Measurements from ENCODE around the gene FXN.
A peak's percentile ranks its signal among the peaks of the same experiment; 100 is the strongest.

Gene FXN

GRCh38 chr9:69036309-69036708 lies 757 bp downstream of the FXN start:
- peak overlapping the region; percentile 97 for H3K4me2 ChIP-seq (ENCODE audit: low read depth, low read length, poor library complexity, severe bottlenecking)
- H3K27ac ChIP-seq (ENCODE audit: low read depth, low read length) = peak overlapping the region; percentile 63
- no peaks in the 10 kb centered on the region for H3F3A ChIP-seq (ENCODE audit: insufficient read depth)
- peak overlapping the region; percentile 86 for H2AFZ ChIP-seq (ENCODE audit: low read depth, low read length, severe bottlenecking)
- TF ChIP-seq EZH2phosphoT487 (conservative IDR thresholded peaks at IDR 0.05; ENCODE audit: low read length) = no peak
- TF ChIP-seq, protein P1, sequence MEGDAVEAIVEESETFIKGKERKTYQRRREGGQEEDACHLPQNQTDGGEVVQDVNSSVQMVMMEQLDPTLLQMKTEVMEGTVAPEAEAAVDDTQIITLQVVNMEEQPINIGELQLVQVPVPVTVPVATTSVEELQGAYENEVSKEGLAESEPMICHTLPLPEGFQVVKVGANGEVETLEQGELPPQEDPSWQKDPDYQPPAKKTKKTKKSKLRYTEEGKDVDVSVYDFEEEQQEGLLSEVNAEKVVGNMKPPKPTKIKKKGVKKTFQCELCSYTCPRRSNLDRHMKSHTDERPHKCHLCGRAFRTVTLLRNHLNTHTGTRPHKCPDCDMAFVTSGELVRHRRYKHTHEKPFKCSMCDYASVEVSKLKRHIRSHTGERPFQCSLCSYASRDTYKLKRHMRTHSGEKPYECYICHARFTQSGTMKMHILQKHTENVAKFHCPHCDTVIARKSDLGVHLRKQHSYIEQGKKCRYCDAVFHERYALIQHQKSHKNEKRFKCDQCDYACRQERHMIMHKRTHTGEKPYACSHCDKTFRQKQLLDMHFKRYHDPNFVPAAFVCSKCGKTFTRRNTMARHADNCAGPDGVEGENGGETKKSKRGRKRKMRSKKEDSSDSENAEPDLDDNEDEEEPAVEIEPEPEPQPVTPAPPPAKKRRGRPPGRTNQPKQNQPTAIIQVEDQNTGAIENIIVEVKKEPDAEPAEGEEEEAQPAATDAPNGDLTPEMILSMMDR (IDR thresholded peaks at IDR 0.05; ENCODE audit: insufficient read depth, low read length, poor library complexity, severe bottlenecking) = no peak
- H3K9me3 ChIP-seq (ENCODE audit: insufficient read depth, low read length) = no peaks in the 10 kb centered on the region
- H3K36me3 ChIP-seq (ENCODE audit: low read length) = no peaks in the 10 kb centered on the region
- H3K9me2 ChIP-seq (replicated peaks; ENCODE audit: insufficient read depth, low read length) = no peaks in the 10 kb centered on the region
- peaks cover 47% of the 10 kb centered on the region for H3K79me2 ChIP-seq (ENCODE audit: insufficient read depth, low read length)
- no peaks in the 10 kb centered on the region for H4K20me1 ChIP-seq (ENCODE audit: low read depth, low read length)
- no peaks in the 10 kb centered on the region for H3K27me3 ChIP-seq (ENCODE audit: low read length)
- peak overlapping the region; percentile 79 for H3K9ac ChIP-seq (ENCODE audit: low read length)
- peak overlapping the region; percentile 93 for H3K4me3 ChIP-seq (ENCODE audit: insufficient read depth, low read length, poor library complexity, severe bottlenecking)

DNA sequence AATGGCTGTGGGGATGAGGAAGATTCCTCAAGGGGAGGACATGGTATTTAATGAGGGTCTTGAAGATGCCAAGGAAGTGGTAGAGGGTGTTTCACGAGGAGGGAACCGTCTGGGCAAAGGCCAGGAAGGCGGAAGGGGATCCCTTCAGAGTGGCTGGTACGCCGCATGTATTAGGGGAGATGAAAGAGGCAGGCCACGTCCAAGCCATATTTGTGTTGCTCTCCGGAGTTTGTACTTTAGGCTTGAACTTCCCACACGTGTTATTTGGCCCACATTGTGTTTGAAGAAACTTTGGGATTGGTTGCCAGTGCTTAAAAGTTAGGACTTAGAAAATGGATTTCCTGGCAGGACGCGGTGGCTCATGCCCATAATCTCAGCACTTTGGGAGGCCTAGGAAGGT lies 1.2 kb downstream of the FXN start:
- TF ChIP-seq, protein P1 (IDR thresholded peaks at IDR 0.05; ENCODE audit: insufficient read depth, low read length, poor library complexity, severe bottlenecking) = no peak
- TF ChIP-seq EZH2phosphoT487 (conservative IDR thresholded peaks at IDR 0.05; ENCODE audit: low read length) = no peak
- Histone ChIP-seq H3K79me2 (ENCODE audit: insufficient read depth, low read length) (peaks cover 52% of the 10 kb centered on the region), H3K27ac (ENCODE audit: low read depth, low read length) (peak overlapping the region; percentile 63)

GRCh38 chr9:69040646-69041045 lies 5.1 kb downstream of the FXN start:
- H3K4me3 ChIP-seq (ENCODE audit: insufficient read depth, low read length, poor library complexity, severe bottlenecking) = no peak overlapping the region
- H3K27ac ChIP-seq (ENCODE audit: low read depth, low read length) = no peak overlapping the region
- no peak overlapping the region for H3K9ac ChIP-seq (ENCODE audit: low read length)
- TF ChIP-seq EZH2phosphoT487 (conservative IDR thresholded peaks at IDR 0.05; ENCODE audit: low read length) = no peak
- TF ChIP-seq, protein P1 (IDR thresholded peaks at IDR 0.05; ENCODE audit: insufficient read depth, low read length, poor library complexity, severe bottlenecking) = no peak
- H3K36me3 ChIP-seq (ENCODE audit: low read length) = no peaks in the 10 kb centered on the region
- no peak overlapping the region for H3K4me2 ChIP-seq (ENCODE audit: low read depth, low read length, poor library complexity, severe bottlenecking)
- H3K9me3 ChIP-seq (ENCODE audit: insufficient read depth, low read length) = no peaks in the 10 kb centered on the region
- H2AFZ ChIP-seq (ENCODE audit: low read depth, low read length, severe bottlenecking) = no peak overlapping the region
- H3K27me3 ChIP-seq (ENCODE audit: low read length) = no peaks in the 10 kb centered on the region
- H4K20me1 ChIP-seq (ENCODE audit: low read depth, low read length) = no peaks in the 10 kb centered on the region
- H3F3A ChIP-seq (ENCODE audit: insufficient read depth) = no peaks in the 10 kb centered on the region
- no peaks in the 10 kb centered on the region for H3K9me2 ChIP-seq (replicated peaks; ENCODE audit: insufficient read depth, low read length)
- H3K79me2 ChIP-seq (ENCODE audit: insufficient read depth, low read length) = peaks cover 85% of the 10 kb centered on the region

More for the DNA sequence above, 1.2 kb downstream of the FXN start:
- H3K27me3 ChIP-seq (ENCODE audit: low read length) = no peaks in the 10 kb centered on the region
- no peaks in the 10 kb centered on the region for H3F3A ChIP-seq (ENCODE audit: insufficient read depth)
- no peaks in the 10 kb centered on the region for H3K9me2 ChIP-seq (replicated peaks; ENCODE audit: insufficient read depth, low read length)
- H2AFZ ChIP-seq (ENCODE audit: low read depth, low read length, severe bottlenecking) = peak overlapping the region; percentile 86
- H3K4me3 ChIP-seq (ENCODE audit: insufficient read depth, low read length, poor library complexity, severe bottlenecking) = peak overlapping the region; percentile 93
- H3K9me3 ChIP-seq (ENCODE audit: insufficient read depth, low read length) = no peaks in the 10 kb centered on the region
- no peaks in the 10 kb centered on the region for H4K20me1 ChIP-seq (ENCODE audit: low read depth, low read length)
- no peaks in the 10 kb centered on the region for H3K36me3 ChIP-seq (ENCODE audit: low read length)
- peak overlapping the region; percentile 97 for H3K4me2 ChIP-seq (ENCODE audit: low read depth, low read length, poor library complexity, severe bottlenecking)
- peak overlapping the region; percentile 79 for H3K9ac ChIP-seq (ENCODE audit: low read length)
